ENCODE measurements around the gene EYA2. TPM values are rescaled to one million over a fixed set of nuclear protein-coding genes. Genes with fewer than 3 reads are reported as not detected.

Gene EYA2
- total RNA-seq = 1 to 10 TPM in 2 of 4 donors, under 1 TPM in 2; 0.47 to 4.1 (median 2.2) TPM

GRCh38 chr20:46894579-46894958, at the start of gene EYA2:
TSS of gene EYA2 (plus strand) at chr20:46894843. CDS start at chr20:46990011, 95,168 bp downstream.
- ATAC-seq = peak; percentile 58
- TF ChIP-seq POLR2A (IDR thresholded peaks at IDR 0.05) = no peak
- TF ChIP-seq POLR2AphosphoS5 (IDR thresholded peaks at IDR 0.05) = no peak
- TF ChIP-seq EP300 (IDR thresholded peaks at IDR 0.05) = no peak
- TF ChIP-seq CTCF (IDR thresholded peaks at IDR 0.05) = no peak
- Histone ChIP-seq H3K9me3 (peaks cover 0 to 21% (median 0%) of the 10 kb centered on the region in 3 donors), H3K27me3 (peaks cover 62% of the 10 kb centered on the region), H3K36me3 (no peaks in the 10 kb centered on the region), H3K27ac (peak within 1 kb of the TSS in 2 of 4 donors; percentile 35 to 71), H3K4me3 (peak within 1 kb of the TSS; percentile 21 to 56), H3K4me1 (peaks cover 0 to 20% (median 0%) of the 10 kb centered on the region in 3 donors)
- no CpG with 5 or more reads among the region's 52 CpGs for WGBS, 2 donors (ENCODE audit: low coverage in 1 of 2)

- no peaks in the 10 kb centered on the region for H3K36me3 ChIP-seq
- peaks cover 0 to 7% (median 0%) of the 10 kb centered on the region in 3 donors for H3K9me3 ChIP-seq
- H3K4me1 ChIP-seq = no peaks in the 10 kb centered on the region
- H3K27me3 ChIP-seq = peaks cover 9% of the 10 kb centered on the region
- 79 to 83% methylated on average over 5 to 7 of the region's 9 CpGs for WGBS, 2 donors (ENCODE audit: low coverage in 1 of 2)
- no peak for ATAC-seq
- TF ChIP-seq POLR2A (IDR thresholded peaks at IDR 0.05) = no peak
- no peak for TF ChIP-seq POLR2AphosphoS5 (IDR thresholded peaks at IDR 0.05)
- TF ChIP-seq CTCF (IDR thresholded peaks at IDR 0.05) = no peak
- no peak overlapping the region for H3K27ac ChIP-seq
- no peak overlapping the region for H3K4me3 ChIP-seq
These were observed 49.7 kb upstream of the EYA2 start for GRCh38 chr20:46844965-46845364.

- ATAC-seq = no peak
- H3K4me3 ChIP-seq = no peak overlapping the region
- WGBS, 2 donors (ENCODE audit: low coverage in 1 of 2) = 78 to 82% methylated on average over 3 to 4 of the region's 4 CpGs
- TF ChIP-seq CTCF (IDR thresholded peaks at IDR 0.05) (no peak), POLR2AphosphoS5 (IDR thresholded peaks at IDR 0.05) (no peak), POLR2A (IDR thresholded peaks at IDR 0.05) (no peak), EP300 (IDR thresholded peaks at IDR 0.05) (no peak)
- no peaks in the 10 kb centered on the region for H3K4me1 ChIP-seq
- H3K36me3 ChIP-seq = no peaks in the 10 kb centered on the region
- H3K9me3 ChIP-seq = peaks cover 0 to 10% (median 0%) of the 10 kb centered on the region in 3 donors
- no peak overlapping the region for H3K27ac ChIP-seq
- H3K27me3 ChIP-seq = peaks cover 24% of the 10 kb centered on the region
These were observed 45.4 kb upstream of the EYA2 start for GRCh38 chr20:46849269-46849668.

- H3K4me1 ChIP-seq = no peaks in the 10 kb centered on the region
- H3K27ac ChIP-seq = no peak overlapping the region
- WGBS, 2 donors (ENCODE audit: low coverage in 1 of 2) = 52 to 79% methylated on average over 5 of the region's 5 CpGs
These were observed 44.9 kb upstream of the EYA2 start for GRCh38 chr20:46849751-46850150.

More at GRCh38 chr20:46849751-46850150, 44.9 kb upstream of the EYA2 start:
- Histone ChIP-seq H3K36me3 (no peaks in the 10 kb centered on the region), H3K9me3 (peaks cover 0 to 15% (median 0%) of the 10 kb centered on the region in 3 donors), H3K27me3 (peaks cover 24% of the 10 kb centered on the region), H3K4me3 (no peak overlapping the region)
- no peak for ATAC-seq
- no peak for TF ChIP-seq POLR2A (IDR thresholded peaks at IDR 0.05)
- no peak for TF ChIP-seq EP300 (IDR thresholded peaks at IDR 0.05)
- no peak for TF ChIP-seq POLR2AphosphoS5 (IDR thresholded peaks at IDR 0.05)
- TF ChIP-seq CTCF (IDR thresholded peaks at IDR 0.05) = no peak

Measured in gastroesophageal sphincter (tissue), 4 donors.